Right renal cortex interstitium (tissue), 3 donors: ENCODE measurements around the gene CHMP3. TPM values are rescaled to one million over a fixed set of nuclear protein-coding genes. Genes with fewer than 3 reads are reported as not detected.
"Not testable (repeated sequence)": the region's sequence is repeated elsewhere in the genome, so short reads cannot be mapped to it uniquely, and the experiment has no call there.

ENCODE experiments used
- DNase-seq, 3 donors: peaks; one replicate each; pipeline ENCODE4 v3.0.0-alpha.2; 2013; ENCODE audit warnings: low read depth in 3 of 3, low spot score in 2 of 3
- polyA plus RNA-seq, 3 donors: library from polyadenylated mRNA; unstranded; fragments of 120-200 nt; gene quantifications; one replicate each; pipeline ENCODE4 v1.2.1, GENCODE V29; 2013; ENCODE audit not compliant: insufficient read length in 3 of 3

CHMP3 gene
- 100 to 1,000 TPM; 158 to 162 (median 160) TPM for polyA plus RNA-seq

DNA sequence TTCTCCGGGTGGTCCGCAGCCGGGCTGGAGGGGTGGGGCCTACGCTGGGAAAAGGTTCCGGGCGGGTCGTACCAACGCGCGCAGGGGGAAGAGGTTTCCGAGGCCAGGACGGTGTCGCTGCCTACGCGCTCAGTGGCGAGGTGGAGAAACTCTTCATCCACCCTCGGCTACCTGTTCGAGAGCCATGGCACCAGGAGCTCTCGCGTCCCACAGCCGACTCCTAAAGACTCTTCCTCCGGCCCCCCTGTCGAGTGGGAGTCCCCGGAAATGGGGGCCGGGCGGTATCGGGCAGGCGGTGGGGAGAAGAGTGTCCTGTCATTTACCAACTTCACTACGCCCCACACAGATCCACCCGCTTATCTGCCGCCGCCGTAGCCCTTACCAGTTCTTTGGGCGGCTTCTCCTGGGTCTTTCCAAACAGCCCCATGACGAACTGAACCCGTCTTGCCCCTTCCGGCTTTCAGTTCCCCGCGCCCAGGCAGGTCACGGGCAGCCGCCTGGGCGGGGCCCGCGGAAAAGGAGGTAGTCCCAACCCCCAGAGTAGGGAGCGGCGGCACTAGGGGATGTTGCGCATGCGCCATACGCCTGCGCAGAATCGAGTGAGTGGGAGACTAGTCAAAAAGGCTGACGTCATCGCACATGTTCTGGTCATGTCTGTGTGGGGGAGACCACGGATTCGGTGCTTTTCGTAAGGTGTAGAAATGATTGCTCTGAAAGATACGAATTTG lies at the start of gene CHMP3:
CHMP3 (minus strand) TSS at position 522 of the 728 bp plus-strand sequence; CDS start at position 427, 95 bp downstream.
- DNase-seq = peak; percentile 96 to 99 (median 97)

DNA sequence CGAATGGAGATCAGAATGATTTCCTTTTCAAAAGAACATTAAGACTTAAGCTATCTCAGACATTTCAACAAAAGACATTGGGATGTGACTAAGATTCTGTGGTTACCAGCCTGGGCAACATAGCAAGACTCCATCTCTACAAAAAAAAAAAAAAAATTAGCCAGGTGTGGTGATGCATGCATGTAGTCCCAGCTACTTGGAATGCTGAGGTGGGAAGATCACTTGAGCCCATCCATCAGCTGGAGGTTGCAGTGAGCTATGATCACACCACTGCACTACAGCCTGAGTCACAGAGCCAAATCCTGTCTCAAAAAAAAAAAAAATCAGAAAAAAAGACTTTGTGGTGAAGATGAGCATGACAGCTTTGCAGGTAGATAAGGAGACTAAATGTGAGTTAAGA lies 47.6 kb upstream of the CHMP3 start:
- DNase-seq = no peak

DNA sequence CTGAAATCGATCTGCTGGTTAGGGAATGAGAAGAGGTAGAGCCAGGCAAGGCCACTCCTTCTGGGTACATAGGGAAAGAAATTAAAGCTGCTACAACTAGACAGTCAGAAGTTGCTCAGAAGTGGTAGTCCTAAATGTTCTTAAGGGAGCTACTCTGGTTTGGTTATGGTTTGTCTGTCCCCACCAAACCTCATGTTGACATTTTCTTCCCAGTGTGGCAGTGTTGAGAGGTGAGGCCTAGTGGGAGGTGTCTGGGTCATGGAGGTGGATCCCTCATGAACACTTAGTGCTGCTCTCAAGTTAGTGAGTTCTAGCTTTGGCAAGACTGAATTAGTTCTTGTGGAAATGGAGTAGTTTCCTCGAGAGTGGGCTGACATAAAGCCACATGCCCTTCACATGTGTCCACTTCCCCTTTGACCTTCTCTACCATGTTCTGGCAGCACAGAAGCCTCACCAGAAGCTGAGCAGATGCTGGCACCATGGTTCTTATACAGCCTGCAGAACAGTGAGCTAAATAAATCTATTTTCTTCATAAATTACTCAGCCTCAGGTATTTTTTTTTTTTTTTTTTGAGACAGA lies 45.7 kb upstream of the CHMP3 start:
- no peak for DNase-seq

DNA sequence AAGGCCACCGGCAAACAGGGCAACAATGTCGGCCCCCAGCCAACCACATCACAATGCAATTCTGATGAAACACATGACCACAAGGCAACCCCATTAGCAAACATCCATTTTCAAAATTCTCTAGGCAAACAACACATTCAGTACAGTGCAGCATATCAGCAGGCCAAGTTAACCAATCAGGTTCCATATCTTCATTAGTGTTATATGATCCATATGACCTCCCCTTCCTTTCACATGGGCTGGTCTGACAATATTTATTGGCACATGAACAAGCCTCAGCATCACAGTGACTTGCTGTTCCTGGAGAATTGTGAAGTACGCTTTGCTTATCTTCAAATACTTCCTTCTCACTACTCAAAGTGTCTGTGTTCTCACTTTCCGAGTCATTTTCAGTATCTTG lies 40.7 kb upstream of the CHMP3 start:
- DNase-seq = no peak

DNA sequence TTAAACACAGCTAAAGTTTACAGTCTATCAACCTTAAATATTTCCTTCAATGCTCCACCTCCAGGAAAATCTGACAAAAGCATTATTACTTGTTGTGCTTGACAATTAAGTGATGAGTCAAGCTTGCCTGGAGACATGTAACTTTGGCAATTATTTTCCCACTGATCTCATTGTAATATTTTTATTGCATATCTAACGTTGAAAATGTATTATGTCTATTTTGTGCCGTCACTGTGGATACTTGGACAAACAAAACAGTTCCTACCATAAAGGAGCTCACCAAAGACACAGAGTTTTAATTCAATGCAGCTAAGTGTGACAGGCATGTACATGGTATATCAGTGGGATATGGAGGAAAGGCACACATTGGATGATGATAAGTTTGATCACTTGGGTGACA lies 35.7 kb upstream of the CHMP3 start:
- no peak for DNase-seq

DNA sequence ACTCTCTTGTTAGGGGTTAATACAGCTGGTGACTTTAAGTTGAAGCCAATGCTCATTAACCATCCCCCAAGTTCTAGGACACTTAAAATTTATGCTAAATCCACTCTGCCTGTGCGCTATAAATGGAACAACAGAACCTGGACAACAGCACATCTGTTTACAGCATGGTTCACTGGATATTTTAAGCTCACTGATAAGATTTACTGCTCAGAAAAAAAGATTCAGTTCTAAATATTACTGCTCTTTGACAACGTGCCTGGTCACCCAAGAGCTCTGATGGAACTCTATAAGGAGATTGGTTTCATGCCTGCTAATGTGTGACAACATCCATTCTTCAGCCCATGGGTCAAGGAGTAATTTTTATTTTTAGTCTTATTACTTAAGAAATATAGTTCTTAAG lies 32.9 kb upstream of the CHMP3 start:
- no peak for DNase-seq

DNA sequence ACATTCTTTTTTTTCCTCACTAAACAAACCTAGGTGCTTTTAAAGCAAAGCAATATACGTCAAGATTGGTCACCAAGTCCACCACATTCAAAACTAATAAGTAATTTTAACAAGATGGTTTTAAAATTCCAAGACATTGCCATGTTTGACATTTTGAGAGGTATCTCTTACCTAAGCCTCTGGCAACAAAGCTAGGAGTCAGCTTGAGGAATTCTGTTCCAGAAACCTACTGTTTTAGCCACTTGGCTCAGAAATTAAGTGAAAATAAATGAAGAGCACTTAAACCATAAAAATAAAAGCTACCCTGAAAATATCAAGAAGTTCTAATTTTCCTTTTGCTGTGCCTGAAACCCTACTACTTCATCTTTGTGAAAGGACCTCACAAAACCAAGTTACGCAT lies 30.0 kb upstream of the CHMP3 start:
- DNase-seq = no peak

DNA sequence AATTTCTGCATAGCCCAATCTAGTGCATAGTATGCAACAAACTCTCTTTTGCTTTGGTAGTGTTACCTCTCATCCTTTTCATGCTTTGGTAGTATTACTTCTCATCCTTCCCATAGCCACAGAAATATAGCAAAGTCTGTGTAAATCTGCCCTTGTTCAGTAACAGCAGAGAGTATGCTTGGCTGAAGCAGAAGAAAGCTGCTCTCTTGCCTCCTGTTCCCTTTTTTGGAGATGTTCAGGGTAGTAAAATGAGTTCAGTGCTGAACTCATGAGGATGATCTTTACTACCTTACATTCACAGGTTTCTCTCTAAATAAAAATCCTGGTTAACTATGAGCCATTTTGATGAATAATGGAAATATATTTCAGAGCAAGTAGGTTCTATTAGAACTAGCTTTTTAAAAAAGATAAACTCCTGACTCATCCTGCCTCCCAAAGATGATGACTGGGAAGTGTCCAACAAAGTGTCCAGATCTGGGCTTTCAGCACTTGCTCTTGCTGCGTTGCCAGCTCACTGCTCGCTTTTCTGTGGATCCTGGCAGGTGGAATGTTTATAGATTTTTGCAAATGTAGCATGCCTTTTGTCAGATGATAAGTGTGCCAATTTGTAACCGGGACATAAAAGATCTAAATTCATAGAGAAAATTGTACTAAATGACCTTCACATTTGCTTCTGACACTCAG lies 29.4 kb upstream of the CHMP3 start:
- no peak for DNase-seq

DNA sequence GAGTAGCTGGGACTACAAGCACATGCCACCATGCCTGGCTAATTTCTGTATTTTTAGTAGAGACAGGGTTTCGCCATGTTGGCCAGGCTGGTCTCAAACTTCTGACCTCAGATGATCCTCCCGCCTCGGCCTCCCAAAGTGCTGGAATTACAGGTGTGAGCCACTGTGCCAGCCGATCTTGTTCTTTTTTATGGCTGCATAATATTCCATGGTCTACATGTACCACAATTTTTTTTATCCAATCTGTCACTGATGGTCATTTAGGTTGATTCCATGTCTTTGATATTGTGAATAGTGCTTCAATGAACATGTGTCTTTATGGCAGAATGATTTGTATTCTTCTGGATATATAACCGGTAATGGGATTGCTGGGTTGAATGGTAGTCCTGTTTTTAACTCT lies 26.5 kb upstream of the CHMP3 start:
- not testable (repeated sequence) for DNase-seq

DNA sequence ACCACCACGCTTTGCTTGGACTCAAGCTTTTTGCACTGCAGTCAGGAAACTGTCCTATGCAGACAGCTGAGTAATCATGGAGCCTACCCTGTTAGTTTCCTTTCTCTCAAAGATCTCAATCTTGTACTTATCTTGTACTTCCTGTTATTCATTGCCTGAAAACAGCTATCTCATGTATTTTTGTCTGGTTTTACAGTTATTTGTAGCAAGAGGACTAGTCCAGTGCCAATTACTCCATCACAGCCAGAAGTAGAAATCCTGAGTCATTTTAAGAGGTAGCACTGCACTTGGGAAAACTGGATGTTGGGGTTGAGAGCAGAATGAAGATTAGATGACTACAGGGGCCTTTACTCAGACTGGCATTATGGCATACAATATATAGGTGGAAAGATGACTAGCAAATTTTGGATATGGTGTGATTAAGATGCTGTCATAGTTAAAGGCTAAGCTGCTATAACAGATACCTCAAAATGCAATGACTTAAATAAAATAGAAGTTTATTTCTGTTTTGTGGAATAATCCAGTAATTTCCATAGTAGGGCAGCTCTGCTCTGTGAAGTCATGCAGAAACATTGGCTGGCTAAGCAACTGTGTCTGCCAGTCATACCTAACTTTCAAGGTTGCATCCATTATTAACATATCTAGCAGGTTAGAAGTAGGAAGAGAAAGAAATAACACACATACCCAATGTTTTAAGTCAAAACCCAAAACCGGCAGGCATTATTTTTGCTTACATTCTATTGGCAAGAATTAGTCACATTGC lies 21.1 kb upstream of the CHMP3 start:
- DNase-seq = no peak

DNA sequence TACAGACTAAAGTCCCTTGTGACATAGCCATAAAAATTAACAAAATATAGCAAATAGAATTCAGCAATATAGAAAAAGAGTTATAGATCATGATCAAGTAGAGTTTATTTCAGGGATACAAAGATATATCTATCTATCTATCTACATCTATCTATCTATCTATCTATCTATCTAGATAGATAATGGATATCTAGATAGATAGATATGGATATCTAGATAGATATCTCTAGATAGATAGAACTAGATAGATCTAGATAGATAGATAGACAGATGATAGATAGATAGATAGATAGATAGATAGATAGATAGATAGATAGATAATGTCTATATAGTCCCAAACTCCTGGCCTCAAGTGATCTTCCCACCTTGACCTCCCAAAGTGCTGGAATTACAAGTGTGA lies 17.3 kb upstream of the CHMP3 start:
- no peak for DNase-seq

DNA sequence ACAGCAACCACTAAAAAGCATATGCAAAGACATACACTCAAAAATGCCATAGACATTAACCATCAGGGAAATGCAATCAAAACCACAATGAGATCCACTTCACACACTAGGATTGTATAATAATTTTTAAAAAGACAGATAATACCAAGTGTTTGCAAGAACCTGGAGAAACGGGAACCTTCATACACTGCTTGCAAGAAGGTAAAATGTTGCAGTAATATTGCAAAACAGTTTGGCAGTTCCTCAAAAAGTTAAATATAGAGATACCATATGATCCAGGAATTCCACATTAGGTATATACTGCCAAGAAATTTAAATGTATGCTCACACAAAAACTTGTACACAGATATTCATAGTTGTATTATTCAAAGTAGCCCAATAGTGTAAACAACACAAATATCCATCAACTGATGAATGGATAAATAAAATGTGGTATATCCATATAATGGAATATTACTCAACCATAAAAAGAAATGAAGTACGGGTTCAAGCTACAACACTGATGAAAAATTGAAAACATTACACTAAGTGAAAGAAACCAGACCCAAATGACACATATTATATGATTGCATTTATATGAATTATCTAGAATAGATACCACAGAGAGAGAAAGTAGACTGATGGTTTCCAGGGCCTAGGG lies 14.7 kb upstream of the CHMP3 start:
- no peak for DNase-seq

DNA sequence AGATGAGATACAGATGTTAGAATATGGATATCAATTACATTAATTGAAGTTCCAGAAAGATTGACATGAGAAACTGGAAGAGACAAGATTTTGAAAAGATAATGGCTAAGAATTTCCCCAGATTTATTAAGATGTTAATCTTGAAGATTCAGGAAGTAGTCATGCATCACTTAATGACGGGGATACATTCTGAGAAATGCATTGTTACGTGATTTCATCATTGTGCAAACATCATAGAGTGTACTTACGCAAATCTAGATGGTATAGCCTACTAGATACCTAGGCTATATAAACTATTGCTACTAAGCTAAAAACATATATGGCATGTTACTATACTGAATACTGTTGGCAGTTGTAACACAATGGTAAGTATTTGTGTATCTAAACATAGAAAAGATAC lies 6.8 kb upstream of the CHMP3 start:
- DNase-seq = no peak

DNA sequence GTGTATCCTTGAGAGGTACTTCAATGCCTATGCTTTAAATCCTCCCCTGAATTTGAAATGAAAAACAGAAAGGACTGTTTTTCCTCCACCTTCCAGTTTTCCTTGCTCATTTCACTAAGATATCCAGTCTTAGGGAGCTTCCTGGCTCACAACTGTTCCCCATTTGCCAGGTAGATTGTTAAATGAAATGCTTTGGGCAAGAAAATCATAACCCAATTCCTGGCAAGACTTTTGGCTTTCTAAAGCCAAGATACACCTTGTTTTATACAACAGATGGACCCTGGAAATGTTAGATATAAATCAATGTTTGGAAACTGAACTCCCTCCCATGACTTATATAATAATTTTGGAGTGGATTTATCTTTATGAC lies 3.6 kb upstream of the CHMP3 start:
- no peak for DNase-seq

DNA sequence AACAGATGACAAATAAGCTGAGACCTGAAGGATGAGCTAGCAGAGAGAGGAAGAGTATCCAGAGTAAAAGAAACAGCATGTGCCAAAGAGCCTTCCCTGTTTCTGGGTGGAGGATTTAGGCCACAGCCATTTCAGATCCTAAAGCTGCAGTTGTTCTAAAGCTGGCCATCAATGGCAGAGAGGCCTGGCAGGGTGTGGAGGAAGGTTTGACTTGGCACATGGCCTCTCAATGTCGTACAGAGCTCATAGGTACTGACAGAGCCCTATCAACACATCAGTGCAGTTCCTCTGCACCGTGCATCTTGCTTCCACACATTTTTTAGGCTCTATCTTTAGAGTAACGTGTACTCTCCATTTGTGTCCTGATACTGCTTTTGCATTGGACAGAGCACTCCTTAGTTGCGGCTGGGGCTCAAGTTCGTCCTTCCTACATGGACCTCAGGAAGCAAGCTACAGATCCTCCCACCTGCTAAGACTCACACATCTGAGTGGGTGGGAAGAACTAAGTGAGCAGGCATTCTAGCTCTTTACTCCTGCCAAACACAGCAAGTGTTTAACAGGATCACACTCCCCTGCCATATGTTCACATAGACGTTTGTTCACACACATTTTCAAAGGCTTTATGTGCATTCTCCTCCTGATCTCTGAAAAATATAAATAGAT lies 3.0 kb upstream of the CHMP3 start:
- no peak for DNase-seq

DNA sequence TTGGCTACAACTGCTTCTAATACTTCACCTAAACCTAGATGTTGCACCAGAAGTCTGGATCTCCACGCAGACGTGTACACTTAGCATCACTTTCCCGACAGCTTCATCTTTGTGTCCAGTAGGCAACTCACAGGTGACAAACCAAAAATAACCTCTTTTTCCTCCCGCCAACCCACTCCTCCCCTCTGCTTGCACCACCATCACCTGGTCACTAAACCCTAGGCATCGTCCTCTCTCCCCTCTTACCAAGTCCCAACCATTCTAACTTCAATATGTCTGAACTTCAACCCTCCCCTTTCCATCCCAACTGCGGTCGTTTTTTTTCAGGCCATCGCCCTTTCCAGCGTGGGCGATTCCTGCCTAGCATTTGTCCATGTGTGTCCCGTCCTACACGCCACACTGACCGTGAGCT lies 413 bp upstream of the CHMP3 start:
- DNase-seq = no peak

DNA sequence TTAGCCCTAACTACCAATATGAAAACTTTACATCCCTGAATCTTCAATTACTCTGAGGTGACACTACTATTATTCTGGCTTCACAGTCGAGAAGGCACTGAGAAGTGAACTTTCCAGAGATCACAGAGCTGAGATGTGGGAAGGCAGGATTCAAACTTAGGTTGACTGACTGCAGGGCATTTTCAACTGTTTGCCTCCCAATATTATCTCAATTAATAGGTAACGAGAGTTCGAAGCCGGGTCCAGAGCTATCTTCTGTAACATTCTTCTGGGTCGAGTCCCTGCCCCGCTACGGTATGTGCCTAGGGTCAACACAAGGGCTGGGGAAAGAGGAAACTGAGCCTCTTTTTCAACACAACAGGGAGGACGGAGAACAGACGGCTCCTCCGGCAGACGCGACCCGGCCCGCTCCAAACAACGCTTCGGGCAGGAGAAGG lies 740 bp downstream of the CHMP3 start:
- no peak for DNase-seq

DNA sequence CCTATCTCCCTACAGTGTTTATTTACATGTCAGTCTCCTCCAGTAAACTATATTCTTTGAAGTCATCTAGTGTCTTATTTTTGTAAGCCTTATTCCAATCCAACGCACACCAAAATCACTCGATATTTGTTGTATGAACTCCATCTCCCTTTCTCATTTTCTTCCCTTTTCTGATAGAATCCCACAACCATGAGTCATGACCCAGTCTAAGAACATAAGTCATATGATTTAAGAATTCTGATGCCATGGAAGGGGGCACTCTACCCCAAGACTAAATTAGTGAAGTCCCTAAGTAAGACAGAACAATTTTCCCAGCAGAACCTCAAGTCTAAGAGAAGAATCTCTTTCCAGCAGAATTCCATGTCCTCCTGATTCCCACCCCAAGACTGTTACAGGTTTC lies 5.4 kb downstream of the CHMP3 start:
- DNase-seq = no peak

DNA sequence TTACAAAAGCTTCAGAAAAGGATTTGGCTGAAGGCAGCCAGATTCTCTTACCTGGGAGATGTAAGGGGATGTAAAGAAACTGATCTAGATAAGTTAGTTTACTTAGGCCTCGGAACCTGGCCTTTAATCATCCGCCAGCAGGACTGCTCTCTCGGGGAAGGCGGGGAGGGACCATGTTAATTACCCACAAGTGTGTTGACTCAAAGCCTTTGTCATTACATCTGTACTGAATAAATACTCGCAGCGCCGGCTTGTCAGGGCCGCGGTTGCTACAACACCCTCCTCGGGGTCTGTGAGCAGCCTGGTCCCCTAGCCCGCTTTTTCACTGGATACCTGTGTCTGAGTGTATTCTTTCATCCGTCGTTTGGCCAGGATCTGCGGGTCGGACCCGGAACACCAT lies 6.7 kb downstream of the CHMP3 start:
- DNase-seq = no peak

DNA sequence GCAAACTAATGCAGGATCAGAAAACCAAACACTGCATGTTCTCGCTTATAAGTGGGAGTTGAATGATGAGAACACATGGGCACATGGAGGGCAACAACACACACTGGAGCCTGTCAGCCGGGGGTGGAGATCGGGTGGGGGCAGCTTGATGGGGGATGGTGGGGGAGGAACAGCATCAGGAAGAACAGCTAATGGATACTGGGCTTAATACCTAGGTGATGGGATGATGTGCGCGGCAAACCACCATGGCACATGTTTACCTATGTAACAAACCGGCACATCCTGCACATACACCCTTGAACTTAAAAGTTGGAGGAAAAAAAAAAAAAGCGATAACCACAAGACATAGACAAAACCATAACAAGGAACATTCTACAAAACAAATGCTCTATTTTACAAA lies 10.4 kb downstream of the CHMP3 start:
- DNase-seq = no peak
